Fibroblast of lung (primary cell): Measurements from ENCODE around the gene MS4A15. TPM values are rescaled to one million over a fixed set of nuclear protein-coding genes. Genes with fewer than 3 reads are reported as not detected.

Experiments
- DNase-seq, 2 donors: peaks; one replicate each; pipeline versions ENCODE4 v3.0.0 to v3.0.0-alpha.2; 2010; ENCODE audit warnings: low read depth in 2 of 2
- H2AFZ ChIP-seq: 2 replicates; pipeline ENCODE4 v1.5.1; 2012; ENCODE audit warnings: low read length, control low read depth, inconsistent platforms
- H3K27ac ChIP-seq: 2 replicates; pipeline ENCODE4 v1.5.1; 2011; ENCODE audit warnings: low read length, control low read depth; ENCODE audit not compliant: insufficient read depth
- H3K27me3 ChIP-seq: 2 replicates; pipeline ENCODE4 v1.5.1; 2011; ENCODE audit warnings: mild to moderate bottlenecking, low read length; ENCODE audit not compliant: control insufficient read depth, insufficient read depth
- H3K36me3 ChIP-seq: 2 replicates; pipeline ENCODE4 v1.5.1; 2011; ENCODE audit warnings: low read length; ENCODE audit not compliant: control insufficient read depth, insufficient read depth
- H3K4me1 ChIP-seq: 2 replicates; pipeline ENCODE4 v1.5.1; 2011; ENCODE audit warnings: low read length; ENCODE audit not compliant: control insufficient read depth, insufficient read depth; ENCODE audit errors: extremely low read depth
- H3K4me2 ChIP-seq: 2 replicates; pipeline ENCODE4 v1.5.1; 2011; ENCODE audit warnings: low read length, control low read depth; ENCODE audit not compliant: insufficient read depth; ENCODE audit errors: extremely low read depth
- H3K4me3 ChIP-seq, 4 experiments: fragments of 200-600 bp in 1 of 4; sonication (generic) in 1 of 4; replicated peaks in 1 of 4; 2 replicates each; pipeline ENCODE4 v1.5.1; 2011 to 2016; ENCODE audit warnings: low read length in 4 of 4, low read depth in 3 of 4, mild to moderate bottlenecking in 3 of 4, control low read depth in 2 of 4, inconsistent platforms in 1 of 4, mixed read lengths in 1 of 4; ENCODE audit not compliant: insufficient read depth in 1 of 4; ENCODE audit errors: control extremely low read depth in 1 of 4
- H3K79me2 ChIP-seq: 2 replicates; pipeline ENCODE4 v1.5.1; 2012; ENCODE audit warnings: mild to moderate bottlenecking, low read length, inconsistent platforms; ENCODE audit not compliant: control insufficient read depth, insufficient read depth
- H3K9ac ChIP-seq: 2 replicates; pipeline ENCODE4 v1.5.1; 2011; ENCODE audit warnings: mild to moderate bottlenecking, low read length, control low read depth; ENCODE audit not compliant: insufficient read depth
- H3K9me3 ChIP-seq: 2 replicates; pipeline ENCODE4 v1.5.1; 2012; ENCODE audit warnings: low read depth, low read length; ENCODE audit not compliant: control insufficient read depth, insufficient read depth
- H4K20me1 ChIP-seq: 2 replicates; pipeline ENCODE4 v1.5.1; 2011; ENCODE audit warnings: low read length; ENCODE audit not compliant: control insufficient read depth, insufficient read depth; ENCODE audit errors: extremely low read depth
- CTCF ChIP-seq, 2 donors: IDR thresholded peaks in 1 of 2; conservative IDR thresholded peaks in 1 of 2; 1 replicate in 1 of 2; 2 replicates in 1 of 2; pipeline ENCODE4 v1.5.1; 2011 to 2012; ENCODE audit warnings: low read length in 2 of 2, control low read depth in 1 of 2, inconsistent platforms in 1 of 2, low read depth in 1 of 2, mild to moderate bottlenecking in 1 of 2
- EZH2 ChIP-seq: IDR thresholded peaks from 2 replicates; pipeline ENCODE4 v1.5.1; 2012; ENCODE audit warnings: low read length, control low read depth, mild to moderate bottlenecking; ENCODE audit errors: missing control alignments
- polyA plus RNA-seq, 2 donors: library from polyadenylated mRNA; depleted of rRNA in 1 of 2; stranded (reverse) in 1 of 2; unstranded in 1 of 2; fragments of >200 nt; gene quantifications; 2 replicates each; pipeline ENCODE4 v1.2.1, GENCODE V29; 2011 to 2012; ENCODE audit warnings: missing spikeins in 1 of 2
- total RNA-seq: library from RNA; depleted of rRNA; stranded (reverse); fragments of >200 nt; gene quantifications from 2 replicates; pipeline ENCODE4 v1.2.1, GENCODE V29; 2014

Gene MS4A15
- total and polyA plus RNA-seq, 2 donors (not counting 1 experiment from before 2014, with no cell fraction given), result not detected

DNA sequence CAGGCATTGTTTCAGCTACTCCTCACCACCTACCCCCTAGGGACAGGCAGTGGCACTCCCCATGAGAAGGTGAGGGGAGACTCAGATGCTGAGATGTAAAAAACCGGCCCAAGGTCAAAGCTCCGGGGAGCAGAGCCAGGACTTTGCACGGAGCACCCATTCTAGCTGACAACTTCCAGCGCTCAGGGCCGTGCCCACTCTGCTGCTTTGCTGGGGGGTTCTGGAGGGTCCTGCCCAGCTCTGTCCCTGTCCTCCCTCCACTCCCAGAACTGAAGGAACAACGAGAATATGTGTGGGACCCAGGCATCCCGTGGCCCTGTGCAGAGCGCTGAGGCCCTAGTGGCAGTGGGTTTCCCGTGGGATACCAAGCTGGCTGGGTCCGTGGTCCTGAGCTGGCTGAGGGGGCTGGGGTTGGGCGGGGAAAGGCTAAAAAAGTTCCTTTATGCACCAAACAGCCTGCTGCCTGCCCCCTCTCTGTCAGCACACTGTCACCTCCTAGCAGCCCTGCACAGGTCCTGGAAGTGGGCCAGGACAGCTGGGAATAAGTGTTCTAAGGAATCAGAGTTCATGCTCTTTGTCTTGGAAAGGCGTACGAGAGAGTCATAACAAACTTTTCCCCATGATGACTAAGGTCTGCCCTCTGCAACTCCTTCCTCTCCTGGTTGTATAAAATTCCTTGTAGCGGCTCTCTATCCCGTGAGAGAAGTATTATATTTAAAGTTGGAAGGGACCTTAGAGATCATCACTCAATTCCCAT, 30.3 kb downstream of the MS4A15 start:
- H3K27ac ChIP-seq, result no peak overlapping the region
- no peak overlapping the region for H3K4me3 ChIP-seq
- H3K27me3 ChIP-seq, result peaks cover 4% of the 10 kb centered on the region
- H3K9ac ChIP-seq, result no peak overlapping the region
- no peaks in the 10 kb centered on the region for H4K20me1 ChIP-seq
- H3K36me3 ChIP-seq, result no peaks in the 10 kb centered on the region
- H2AFZ ChIP-seq, result no peak overlapping the region
- H3K9me3 ChIP-seq, result no peaks in the 10 kb centered on the region
- DNase-seq, result peak; percentile 65 to 86
- H3K4me1 ChIP-seq, result peaks cover 3% of the 10 kb centered on the region
- TF ChIP-seq CTCF (conservative IDR thresholded peaks at IDR 0.05 in 1 of 2, IDR thresholded peaks at IDR 0.05 in 1 of 2; ENCODE audit: low read depth in 1 of 2, low read length in 2 of 2) (no peak), EZH2 (no peak)
- no peaks in the 10 kb centered on the region for H3K79me2 ChIP-seq
- H3K4me2 ChIP-seq, result no peak overlapping the region

DNA sequence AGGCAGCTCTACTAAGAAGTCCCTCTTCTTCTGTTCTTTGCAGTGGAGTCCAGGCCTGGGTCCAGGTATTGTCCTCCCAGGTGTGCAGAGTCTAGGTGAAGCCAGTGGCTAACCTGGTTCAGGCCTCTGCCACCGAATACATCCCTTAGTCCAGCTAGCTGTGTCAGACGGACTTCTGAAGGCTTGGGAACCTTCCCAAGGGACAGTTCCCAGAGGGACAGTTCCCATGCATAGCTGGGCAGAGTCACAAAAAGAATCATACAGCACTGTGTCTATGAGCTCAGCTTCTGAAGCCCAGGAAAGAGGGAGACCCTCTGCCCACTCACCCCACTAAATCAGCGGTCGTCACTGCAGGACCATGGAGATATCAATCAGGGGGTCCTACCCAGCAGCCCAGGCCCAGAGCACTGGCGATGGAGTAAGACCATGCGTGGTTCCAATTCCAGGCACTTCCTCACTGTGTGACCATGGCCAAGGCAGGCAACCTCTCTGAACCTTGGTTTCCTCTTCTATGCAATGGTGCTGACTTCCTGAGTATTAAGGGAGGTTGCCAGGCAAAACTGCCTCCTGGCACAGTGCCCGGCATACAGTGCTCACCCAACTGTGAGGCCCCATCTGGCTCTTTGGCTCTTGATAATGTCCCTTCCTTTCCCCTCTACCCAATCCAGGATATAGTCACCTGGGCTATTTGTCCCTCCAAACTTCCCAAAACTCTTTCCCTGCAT, 31.9 kb downstream of the MS4A15 start:
- DNase-seq, result no peak
- Histone ChIP-seq H3K27ac (no peak overlapping the region), H3K9me3 (no peaks in the 10 kb centered on the region)

More for the DNA sequence above, 31.9 kb downstream of the MS4A15 start:
- Histone ChIP-seq H3K9ac (no peak overlapping the region), H3K27me3 (peaks cover 7% of the 10 kb centered on the region), H4K20me1 (no peaks in the 10 kb centered on the region), H2AFZ (no peak overlapping the region), H3K36me3 (no peaks in the 10 kb centered on the region), H3K4me1 (peaks cover 3% of the 10 kb centered on the region), H3K4me2 (no peak overlapping the region), H3K4me3 (no peak overlapping the region), H3K79me2 (no peaks in the 10 kb centered on the region)
- TF ChIP-seq CTCF (conservative IDR thresholded peaks at IDR 0.05 in 1 of 2, IDR thresholded peaks at IDR 0.05 in 1 of 2; ENCODE audit: low read depth in 1 of 2, low read length in 2 of 2) (no peak), EZH2 (no peak)
